ENCODE measurements around the gene ZBTB16. TPM values are rescaled to one million over a fixed set of nuclear protein-coding genes. Genes with fewer than 3 reads are reported as not detected.

The ZBTB16 gene
- total RNA-seq, 1 experiment from 2014 or later: not detected

DNA sequence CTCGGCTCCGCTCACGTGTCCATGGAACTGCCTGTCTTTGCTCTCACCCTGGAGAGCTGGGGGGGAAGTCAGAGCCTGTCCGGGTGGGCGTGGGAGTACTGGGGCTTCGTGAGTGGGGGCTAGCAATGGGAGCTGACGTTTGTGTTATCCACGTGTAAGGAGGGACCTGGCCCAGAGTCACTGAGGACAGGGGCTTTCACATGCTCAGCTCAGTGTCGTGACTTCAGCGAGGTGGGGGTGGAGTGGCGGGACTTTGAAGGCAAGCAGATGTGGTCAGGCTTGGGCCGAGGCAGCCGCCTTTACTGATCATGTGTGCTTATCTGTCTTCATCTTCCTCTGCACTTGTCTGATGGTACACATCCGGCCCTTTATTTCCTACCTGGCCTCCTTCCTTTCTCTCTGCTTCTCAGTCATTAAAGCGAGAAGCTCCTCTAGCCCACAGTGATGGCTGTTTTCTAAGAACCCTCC is 123.6 kb downstream of the ZBTB16 start:
- DNase-seq (ENCODE audit: low read depth): no peak

DNA sequence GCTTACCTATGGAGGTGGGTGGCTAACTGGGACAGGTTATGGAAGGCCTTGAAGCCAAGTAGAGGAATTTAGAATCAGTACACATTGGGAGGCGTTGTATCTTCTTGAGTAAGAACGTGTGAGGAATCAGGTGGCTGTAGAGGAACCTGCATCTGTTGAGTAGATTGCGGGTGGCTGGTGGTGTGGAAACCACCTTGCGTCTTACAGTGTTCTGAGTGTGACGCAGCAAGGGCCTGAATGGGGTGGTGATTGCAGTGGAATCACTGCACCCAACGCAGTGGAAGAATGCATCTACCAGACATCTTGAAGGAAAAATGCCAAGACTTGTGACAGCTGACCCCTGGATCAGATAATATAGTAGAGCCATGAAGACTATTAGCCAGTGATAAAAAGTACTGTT is 125.9 kb downstream of the ZBTB16 start:
- DNase-seq (ENCODE audit: low read depth): no peak

DNA sequence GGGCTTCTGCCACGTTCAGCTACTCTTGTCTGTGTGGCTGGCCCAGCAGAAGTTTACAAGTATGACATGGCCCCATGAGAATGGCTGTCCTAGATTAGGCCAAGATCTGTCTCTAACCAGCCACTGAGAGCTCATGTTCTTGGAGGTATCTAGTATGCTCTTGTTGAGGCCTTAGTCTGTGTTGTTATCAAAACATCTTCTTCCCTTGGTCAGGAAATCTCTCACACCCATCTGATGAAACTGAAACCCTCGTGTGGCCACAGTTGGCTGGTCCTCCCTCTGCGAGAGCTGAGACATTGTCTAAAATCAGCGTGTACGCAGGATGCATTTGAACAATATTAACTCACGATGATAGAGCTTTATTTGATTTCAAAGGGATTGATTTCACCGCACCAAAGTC is 127.7 kb downstream of the ZBTB16 start:
- DNase-seq (ENCODE audit: low read depth): no peak

DNA sequence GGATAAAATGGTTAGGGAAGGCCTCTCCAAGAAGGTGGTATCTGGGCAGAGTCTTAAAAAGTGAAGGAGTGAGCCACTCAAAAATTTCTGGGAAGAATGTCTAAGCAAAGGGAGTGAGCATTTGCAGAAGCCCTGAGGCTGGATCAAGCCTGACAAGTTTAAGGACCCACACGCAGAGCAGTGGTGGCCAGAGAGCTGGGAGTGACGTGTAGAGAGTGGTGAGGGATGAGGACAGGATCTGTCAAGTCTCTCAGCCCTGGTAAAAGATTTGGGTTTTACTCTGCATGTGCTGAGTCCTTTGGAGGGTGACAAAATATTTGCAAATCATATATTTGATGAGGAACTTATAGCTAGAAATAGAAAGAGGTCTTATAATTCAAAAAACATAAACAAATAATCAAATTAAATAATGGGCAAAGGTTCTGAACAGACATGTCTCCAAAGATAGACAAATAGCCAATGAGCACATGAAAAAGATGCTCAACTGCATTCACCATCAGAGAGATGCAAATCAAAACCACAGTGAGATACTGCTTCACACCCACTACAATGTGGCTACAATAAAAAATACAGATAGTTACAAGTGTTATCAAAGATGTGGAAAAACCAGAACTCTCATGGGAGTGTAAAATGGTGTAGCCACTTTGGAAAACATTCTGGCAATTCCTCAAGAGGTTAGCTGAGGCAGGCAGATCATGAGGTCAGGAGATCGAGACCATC is 129.5 kb downstream of the ZBTB16 start:
- no peak for DNase-seq (ENCODE audit: low read depth)

DNA sequence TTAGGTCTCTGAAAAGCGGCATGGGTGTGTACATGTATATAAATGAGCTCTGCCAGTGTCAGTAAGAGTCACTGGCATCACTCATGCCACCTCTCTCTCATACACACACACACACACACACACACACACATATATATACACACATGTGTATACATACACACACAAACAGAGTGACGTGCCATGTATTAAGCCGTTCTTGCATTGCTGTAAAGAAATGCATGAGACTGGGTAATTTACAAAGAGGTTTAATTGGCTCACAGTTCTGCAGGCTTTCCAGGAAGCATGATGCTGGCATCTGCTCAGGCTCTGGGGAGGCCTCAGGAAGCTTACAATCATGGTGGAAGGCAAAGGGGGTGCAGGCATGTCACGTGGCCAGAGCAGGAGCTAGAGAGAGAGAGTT is 131.1 kb downstream of the ZBTB16 start:
- no peak for DNase-seq (ENCODE audit: low read depth)

DNA sequence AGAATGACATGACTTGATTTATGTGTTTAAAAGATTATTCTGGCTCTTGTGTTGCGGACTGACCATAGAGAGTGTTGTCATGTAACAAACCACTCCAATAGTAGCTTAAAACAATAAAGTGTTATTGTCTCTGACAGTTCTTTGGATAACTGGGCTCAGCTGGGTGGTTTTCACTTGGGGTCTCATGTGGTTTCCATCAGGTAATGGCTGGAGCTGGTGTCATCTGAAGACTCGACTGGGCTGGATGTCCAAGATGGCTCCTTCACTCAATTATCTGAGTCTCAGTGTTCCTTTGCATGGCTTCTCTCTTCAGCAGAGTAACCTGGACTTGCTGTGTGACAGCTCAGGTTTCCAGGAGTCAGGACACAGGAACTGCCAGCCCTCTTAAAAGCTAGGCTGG is 132.4 kb downstream of the ZBTB16 start:
- DNase-seq (ENCODE audit: low read depth): no peak

DNA sequence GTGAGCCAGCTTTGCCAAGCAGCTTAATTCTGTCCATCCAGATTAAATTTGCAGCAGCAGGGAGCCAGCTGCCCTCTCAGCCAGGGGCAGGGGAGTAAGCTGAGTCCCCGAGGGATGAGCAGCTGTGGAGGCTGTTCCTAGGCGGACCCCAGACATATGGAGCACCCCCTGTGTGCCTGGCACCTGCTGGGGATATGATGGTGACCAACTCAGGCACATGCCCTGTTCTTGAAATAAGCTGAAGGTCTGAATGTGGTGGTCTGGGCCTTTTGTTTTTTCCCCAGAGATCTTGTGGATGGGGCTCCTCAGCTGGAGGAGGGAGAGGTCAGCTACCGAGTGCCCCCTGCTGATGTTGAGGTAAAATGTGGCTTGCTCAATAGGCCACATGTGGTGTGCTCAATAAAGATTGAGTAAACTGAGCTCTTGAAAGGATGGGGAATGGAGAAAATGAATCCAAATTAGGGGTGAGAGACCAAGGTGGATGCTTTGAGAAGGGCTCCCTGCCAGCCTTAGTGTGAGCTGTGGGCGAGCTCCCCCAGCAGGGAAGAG is 133.4 kb downstream of the ZBTB16 start:
- DNase-seq (ENCODE audit: low read depth): peak; percentile 7

DNA sequence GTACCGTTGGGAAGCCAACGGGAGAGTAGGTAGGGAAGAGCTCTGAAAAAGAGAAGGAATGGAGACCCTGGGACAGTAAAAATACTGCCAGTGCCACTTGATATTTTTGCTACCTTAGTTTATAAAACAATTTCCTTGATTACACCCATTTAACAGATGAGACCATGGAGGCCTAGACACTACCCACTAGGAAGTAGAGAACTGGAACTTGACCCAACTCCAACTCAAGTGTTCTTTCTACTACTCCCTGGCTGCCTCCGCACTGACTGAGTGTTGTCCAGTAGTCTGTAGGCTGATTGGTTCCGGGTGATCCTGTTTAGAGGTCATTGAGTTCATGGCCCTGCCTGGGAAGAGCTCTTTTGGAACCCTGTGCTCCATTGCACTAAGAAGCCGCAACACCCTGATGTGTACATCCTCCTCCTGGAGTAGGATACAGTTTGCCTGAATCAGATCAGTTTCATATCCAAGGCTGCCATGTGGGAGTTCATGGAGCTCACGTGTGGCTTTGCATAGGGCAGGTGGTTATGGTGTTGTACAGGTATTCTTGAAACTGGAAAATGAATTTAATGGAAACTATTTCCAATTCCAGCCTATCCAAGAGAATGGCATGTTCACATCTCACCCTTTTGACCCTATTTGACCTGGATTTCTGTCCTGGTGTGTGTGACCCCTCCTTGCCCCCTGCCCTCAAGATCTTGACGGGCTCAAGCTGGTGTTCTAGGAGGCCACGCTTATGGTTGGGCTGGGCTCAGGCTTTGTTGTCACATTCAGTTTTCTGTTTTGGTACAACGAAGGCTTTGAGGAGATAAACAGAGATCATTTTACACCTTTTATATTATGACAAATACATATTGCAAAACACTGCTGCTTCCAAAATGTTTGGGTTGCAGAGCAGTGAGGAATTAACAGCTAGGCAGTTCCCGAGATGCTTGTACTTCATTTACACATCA is 134.5 kb downstream of the ZBTB16 start:
- DNase-seq (ENCODE audit: low read depth): no peak

DNA sequence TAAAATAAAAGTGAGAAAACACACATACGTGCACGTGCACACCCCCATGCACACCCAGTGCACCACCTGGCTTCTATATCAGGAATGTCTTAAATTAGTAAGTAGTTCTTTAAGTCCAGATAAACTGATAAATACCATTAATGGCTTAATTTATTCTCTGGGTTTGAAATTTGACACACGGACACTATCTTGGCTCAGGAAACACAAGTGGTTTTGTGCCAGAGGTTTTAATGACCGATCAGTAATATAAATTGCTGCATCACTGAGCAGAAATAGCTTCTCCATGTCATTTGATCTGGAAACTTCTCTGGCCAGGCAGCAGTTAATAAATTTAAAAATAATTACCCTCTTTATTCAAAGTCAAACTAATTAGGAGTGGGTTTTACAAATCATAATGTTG is 135.2 kb downstream of the ZBTB16 start:
- no peak for DNase-seq (ENCODE audit: low read depth)

DNA sequence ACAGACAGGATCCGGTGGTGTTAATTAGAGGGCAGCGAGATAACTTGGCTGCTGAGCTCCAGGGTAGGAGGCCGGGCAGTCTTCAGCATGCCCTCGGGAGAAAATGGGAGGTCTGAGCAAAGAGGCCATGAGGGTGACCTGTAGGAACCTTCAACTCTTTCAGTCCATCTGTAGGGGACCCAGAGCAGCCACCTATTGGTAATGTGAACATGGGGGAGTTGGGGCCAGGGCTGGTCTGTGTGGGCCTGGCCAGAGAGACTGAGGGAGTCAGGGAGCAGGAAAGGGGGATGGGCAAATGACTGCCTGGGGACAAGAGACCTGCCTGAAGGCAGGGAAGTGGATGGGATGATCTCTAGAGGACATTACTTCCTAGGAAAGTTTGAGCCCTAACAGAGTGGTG is 135.6 kb downstream of the ZBTB16 start:
- no peak for DNase-seq (ENCODE audit: low read depth)

DNA sequence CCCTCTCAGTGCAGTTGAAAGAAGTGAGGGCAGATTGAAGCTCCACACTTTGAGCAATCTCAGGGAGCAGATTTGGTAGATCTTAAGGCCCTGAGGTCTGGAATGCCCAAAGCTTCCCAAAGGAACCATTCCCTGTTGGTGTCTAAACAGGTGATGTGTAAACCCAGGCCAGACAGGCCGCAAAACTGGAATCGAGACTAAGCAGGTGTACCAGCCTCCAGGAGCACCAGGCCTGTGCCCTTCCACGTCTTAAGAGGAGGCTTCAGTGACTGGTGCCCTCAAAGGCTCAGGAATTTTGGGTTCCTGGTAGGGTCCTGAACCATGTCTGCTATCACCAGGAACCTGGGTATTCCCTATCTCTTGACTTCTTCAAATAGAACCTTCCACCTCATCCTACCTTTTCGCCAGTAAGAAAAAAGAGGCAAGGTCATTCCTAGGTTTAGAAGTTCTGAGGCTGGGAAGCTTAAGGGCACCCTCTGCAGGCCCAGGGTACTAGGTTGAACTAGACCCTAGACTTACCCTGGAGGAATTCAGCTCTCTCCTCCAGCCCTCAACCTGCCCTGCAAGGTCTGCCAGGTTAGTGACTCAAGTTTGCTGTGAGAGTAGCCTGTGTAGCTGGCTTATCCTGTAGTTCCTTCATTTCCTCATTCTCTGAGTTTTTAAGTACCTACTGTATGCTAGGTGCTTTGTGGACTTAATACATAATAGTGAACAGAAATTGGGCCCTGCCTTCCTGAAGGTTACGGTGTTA is 136.6 kb downstream of the ZBTB16 start:
- DNase-seq (ENCODE audit: low read depth): no peak

DNA sequence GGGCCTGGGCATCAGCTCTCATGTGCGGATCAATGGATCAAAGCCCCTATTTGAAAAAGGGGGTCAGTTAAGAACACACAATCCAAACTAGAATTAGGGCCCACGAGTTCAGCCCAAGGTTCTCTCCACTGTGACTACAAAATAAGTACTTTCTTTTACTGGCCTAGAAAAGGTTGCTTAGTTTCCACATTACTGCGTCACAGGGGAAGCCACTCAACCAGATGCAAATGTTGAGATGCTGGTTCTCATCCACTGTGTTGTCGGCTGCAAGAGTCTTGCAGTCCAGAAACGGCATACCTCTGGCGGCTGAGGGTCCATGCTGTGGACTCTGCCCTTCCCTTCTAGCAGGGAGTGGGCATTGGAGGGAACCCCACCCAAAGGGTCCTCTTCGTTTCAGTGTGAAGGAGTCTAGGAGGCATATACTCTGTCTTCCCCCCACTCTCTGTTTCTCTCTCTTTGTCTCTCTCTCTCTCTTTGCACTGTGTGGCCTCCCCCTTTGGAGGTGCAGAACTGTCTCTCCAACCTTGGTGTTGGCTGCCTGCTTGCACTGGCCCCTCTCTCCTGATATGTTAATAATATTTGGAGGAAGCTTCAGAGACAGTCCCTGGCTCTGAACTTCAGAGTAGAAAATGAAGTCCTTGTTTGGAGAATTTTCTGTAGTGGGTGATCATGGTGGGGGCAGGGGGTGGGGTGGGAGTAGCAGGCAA is 137.6 kb downstream of the ZBTB16 start:
- no peak for DNase-seq (ENCODE audit: low read depth)

DNA sequence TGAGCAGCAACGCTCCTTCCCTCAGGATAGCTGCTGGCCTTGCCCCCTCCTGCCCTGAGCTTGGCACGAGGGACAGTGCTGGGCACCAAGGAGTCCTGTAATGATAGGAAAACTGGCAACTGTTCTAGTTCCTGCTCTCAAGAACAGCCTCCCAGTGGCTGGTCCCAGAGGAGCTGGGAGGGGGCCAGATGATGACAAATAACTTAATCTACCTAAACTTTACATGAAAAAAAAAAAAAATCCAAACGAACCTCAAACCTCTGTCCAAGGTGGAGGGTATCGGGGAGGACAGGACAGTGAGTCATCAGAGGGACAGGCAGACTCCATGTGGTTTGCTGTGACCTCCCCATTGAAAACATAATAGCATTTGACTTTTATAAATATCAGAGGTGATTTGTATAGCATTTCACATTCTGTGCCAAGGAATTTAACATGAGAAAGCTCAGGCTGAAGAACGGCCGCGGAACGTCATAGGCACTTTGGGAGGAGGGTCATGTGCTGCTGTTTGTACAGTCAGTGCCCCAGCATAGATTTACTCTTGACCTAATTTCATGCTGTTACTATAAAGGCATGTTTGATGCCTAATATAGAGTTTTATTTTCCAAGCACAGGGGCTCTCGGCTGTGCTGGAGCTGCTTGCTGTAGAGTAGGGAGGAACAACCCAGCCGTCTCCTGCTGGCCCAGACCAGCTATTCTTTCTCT is 138.4 kb downstream of the ZBTB16 start:
- DNase-seq (ENCODE audit: low read depth): peak; percentile 15

DNA sequence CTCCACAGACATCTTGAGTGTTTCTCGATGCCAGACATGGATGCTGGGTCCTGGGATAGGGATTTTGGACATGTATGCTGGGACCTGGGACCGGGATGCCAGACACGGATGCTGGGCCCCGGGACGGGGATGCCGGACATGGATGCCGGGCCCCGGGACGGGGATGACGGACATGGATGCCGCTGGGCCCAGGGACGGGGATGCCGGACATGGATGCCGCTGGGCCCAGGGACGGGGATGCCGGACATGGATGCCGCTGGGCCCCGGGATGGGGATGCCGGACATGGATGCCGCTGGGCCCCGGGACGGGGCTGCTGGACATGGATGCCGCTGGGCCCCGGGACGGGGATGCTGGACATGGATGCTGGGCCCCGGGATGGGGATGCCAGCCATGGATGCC is 139.5 kb downstream of the ZBTB16 start:
- DNase-seq (ENCODE audit: low read depth): no peak

DNA sequence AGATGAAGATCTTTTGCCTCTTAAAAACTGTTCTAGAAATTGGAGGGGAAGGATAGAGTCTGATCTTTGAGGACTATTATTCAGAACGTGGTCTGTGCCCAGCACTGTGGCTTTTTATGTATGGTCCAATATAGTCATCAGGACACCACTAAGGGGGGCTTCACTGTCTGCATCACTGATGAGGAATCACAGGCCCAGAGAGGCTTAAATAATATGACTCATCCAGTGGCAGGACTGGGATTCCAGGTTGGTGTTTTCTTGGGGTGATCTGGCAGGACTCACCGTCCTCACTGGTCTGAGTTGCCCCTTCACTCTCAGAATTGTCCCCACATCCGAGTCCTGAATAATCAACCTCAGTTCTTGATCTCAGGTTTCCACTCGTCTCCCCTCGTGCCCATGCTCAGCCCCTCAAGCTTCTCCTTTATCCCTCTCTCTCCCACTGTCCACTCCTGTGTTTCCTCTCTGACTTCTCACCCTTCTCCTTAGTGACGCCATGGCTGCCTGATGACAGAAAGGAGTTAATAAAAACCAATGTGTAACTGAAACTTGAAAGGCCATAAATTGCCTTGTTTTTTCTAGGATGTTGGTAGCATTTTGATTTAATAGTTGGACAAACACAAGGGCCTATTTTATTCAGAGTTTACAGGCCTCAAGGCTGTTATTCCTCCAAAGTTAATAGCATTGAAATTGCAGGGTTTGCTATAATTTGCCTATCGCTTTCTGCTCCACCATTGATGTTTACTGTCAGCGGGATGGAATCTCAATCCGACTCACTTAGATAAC is 141.0 kb downstream of the ZBTB16 start:
- no peak for DNase-seq (ENCODE audit: low read depth)

DNA sequence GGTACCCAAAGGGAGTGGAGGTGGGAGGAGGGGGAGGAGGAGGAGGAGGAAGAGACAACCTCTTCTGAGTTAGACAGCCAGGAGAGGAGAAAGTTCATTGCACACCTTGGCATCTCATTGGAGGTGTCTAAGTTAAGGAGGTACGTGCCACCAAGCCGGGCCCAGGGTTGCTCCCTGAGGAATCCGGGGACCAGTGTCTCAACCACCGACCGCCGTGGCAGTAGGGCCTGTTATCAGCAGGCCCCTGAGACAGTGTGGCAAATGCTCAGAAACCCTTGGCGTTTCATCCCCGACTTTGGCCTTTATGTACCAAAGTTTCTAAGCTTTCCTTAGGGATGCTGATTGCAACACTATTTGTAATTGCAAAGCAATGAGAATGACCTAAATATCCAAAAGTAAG is 141.7 kb downstream of the ZBTB16 start:
- DNase-seq (ENCODE audit: low read depth): no peak

DNA sequence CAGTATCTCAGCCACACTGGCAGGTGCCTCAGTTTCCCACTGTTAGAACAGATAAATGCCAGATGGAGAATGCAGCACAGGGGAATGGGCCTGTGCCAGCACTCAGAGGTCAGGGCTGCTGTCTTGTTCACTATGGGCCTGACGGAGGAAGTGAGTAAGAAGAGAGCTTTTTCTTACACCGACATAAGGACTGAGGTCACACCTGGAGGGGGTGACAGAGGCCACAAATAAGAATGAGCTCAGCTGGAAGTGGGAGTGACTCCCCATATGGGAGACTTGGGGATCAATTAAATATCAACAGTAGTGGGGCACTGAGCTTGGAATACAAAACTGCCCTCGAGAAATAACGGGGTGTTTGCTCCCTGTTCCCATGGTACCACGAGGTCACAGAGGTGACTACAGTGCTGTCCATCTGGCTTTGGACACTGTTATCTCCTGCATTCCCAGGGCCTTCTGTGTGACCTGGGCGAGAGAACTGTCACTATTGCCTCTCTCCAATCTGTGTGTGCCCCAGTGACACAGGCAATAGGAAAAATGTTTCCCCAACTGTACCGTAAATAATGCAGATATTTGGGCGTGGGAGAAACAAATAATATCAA is 142.6 kb downstream of the ZBTB16 start:
- no peak for DNase-seq (ENCODE audit: low read depth)

DNA sequence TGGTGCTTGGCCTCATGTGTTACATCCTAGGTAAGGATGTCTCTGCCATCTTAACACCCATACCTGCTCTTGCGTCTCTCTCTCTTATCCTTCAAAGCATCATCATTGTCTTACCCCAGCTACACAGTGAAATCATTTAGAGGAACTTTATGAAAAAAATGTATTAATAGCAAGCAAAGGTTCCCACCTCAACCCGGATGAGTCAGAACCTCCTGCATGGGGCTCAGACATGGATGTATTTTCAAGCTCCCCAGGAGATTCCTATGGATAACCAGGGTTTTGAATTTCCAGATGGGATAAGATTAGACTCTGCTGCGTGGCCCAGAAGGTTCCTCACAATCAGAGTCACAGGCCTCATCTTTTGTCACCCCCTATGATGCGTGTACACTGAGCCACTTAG is 147.6 kb downstream of the ZBTB16 start:
- DNase-seq (ENCODE audit: low read depth): no peak

DNA sequence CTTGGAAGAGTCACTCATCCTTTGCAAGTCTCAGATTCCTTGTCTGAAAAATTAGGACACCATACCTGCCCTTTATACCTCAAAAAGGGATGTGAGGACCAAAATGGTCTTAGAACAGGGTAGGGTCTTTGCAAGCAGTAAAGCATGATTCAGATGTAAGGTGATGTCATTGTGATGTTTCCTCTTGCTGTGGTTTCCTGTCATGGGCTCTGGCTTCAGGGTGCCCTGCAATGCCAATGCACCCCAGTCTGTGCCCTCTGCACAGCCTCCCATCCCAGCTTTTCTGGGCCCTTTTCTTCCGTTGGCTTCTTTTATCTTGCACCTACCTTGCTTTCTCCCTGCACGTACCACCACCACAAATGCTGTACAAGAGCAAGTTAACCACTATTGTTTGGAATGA is 148.9 kb downstream of the ZBTB16 start:
- no peak for DNase-seq (ENCODE audit: low read depth)
